PC-3 (cell line): Measurements from ENCODE around the gene TTC29. TPM values are rescaled to one million over a fixed set of nuclear protein-coding genes. Genes with fewer than 3 reads are reported as not detected.
"Not testable (repeated sequence)": the region's sequence is repeated elsewhere in the genome, so short reads cannot be mapped to it uniquely, and the experiment has no call there.

Experiments used
- ATAC-seq: fragments of 200-7000 bp; cut with Tn5 transposase; 2 replicates; pipeline ENCODE4 v1.9.1; 2020; ENCODE audit warnings: mild to moderate bottlenecking, moderate library complexity
- BruUV-seq: library from RNA; stranded (reverse); fragments of 400-500 nt; replicated peaks from 2 replicates; lab custom pipeline; 2021; lab: Mats Ljungman, UMichigan
- CTCF ChIA-PET: fragments of 300-600 bp; sonication (Branson Sonifier 250); formaldehyde crosslinking; loops from one replicate; lab custom pipeline; 2022; ENCODE audit warnings: antibody characterized with exemption; lab: Charles Lee
- POLR2A ChIA-PET: fragments of 300-600 bp; sonication (Branson Sonifier 250); formaldehyde crosslinking; loops from one replicate; lab custom pipeline; 2022; ENCODE audit warnings: antibody characterized with exemption; ENCODE audit not compliant: unreplicated experiment; lab: Charles Lee
- DNase-seq: peaks from one replicate; pipeline ENCODE4 v3.0.0-alpha.2; 2015
- H2AFZ ChIP-seq: fragments of 300-600 bp; sonication (generic); 2 replicates; pipeline ENCODE4 v1.6.0; 2016; ENCODE audit warnings: antibody characterized with exemption, low read length
- H3F3A ChIP-seq: fragments of 300-600 bp; sonication (generic); one replicate; pipeline ENCODE4 v1.6.0; 2017; ENCODE audit warnings: antibody characterized with exemption, low read length, control low read depth, mild to moderate bottlenecking; ENCODE audit not compliant: unreplicated experiment
- H3K27ac ChIP-seq: fragments of 300-600 bp; sonication (generic); 2 replicates; pipeline ENCODE4 v1.5.1; 2016; ENCODE audit warnings: mild to moderate bottlenecking, low read length
- H3K27me3 ChIP-seq: fragments of 300-600 bp; sonication (generic); 2 replicates; pipeline ENCODE4 v1.6.1; 2016; ENCODE audit warnings: low read length, mixed read lengths
- H3K36me3 ChIP-seq: fragments of 300-600 bp; sonication (generic); 2 replicates; pipeline ENCODE4 v1.6.1; 2016; ENCODE audit warnings: low read depth, mixed run types, low read length, mixed read lengths
- H3K4me1 ChIP-seq: fragments of 300-600 bp; sonication (generic); 2 replicates; pipeline ENCODE4 v1.5.1; 2016; ENCODE audit warnings: low read length; ENCODE audit not compliant: insufficient read depth
- H3K4me2 ChIP-seq: fragments of 300-600 bp; sonication (generic); 2 replicates; pipeline ENCODE4 v1.6.0; 2016; ENCODE audit warnings: low read length
- H3K4me3 ChIP-seq: fragments of 300-600 bp; sonication (generic); 2 replicates; pipeline ENCODE4 v1.5.1; 2016; ENCODE audit warnings: mild to moderate bottlenecking, low read length, mixed read lengths
- H3K79me2 ChIP-seq: fragments of 300-600 bp; sonication (generic); 2 replicates; pipeline ENCODE4 v1.6.1; 2017; ENCODE audit warnings: low read length, mixed read lengths
- H3K9ac ChIP-seq: fragments of 300-600 bp; sonication (generic); 2 replicates; pipeline ENCODE4 v1.6.0; 2016; ENCODE audit warnings: mild to moderate bottlenecking, low read length
- H3K9me2 ChIP-seq: fragments of 300-600 bp; sonication (generic); replicated peaks from 2 replicates; pipeline ENCODE4 v1.6.1; 2016; ENCODE audit warnings: mixed run types, low read length, mixed read lengths
- H3K9me3 ChIP-seq: fragments of 300-600 bp; sonication (generic); 2 replicates; pipeline ENCODE4 v1.6.1; 2016; ENCODE audit warnings: low read length, mixed read lengths
- H4K20me1 ChIP-seq: fragments of 300-600 bp; sonication (generic); 2 replicates; pipeline ENCODE4 v1.6.1; 2016; ENCODE audit warnings: low read length, mixed read lengths
- CTCF ChIP-seq: fragments of 300-600 bp; sonication (generic); conservative IDR thresholded peaks from 2 replicates; pipeline ENCODE4 v1.5.1; 2017; ENCODE audit warnings: antibody characterized with exemption, low read depth, mild to moderate bottlenecking, low read length
- EZH2 ChIP-seq: fragments of 300-600 bp; sonication (generic); IDR thresholded peaks from one replicate; pipeline ENCODE4 v1.6.1; 2017; ENCODE audit warnings: antibody characterized with exemption, mild to moderate bottlenecking, low read length; ENCODE audit not compliant: unreplicated experiment
- EZH2phosphoT487 ChIP-seq: fragments of 300-600 bp; sonication (generic); IDR thresholded peaks from 2 replicates; pipeline ENCODE4 v1.6.1; 2018; ENCODE audit warnings: mild to moderate bottlenecking, antibody characterized with exemption, low read length, borderline replicate concordance
- intact Hi-C: fragments of 100-400 bp; cut with micrococcal nuclease; formaldehyde crosslinking; loops from 2 replicates; pipeline ENCODE4 v1.9.0; 2023
- total RNA-seq: library from RNA; depleted of rRNA; stranded (reverse); fragments of >200 nt; gene quantifications from 2 replicates; pipeline ENCODE4 v1.2.3, GENCODE V29; 2014

The TTC29 gene
- total RNA-seq, 1 experiment from 2014 or later, result not detected

GRCh38 chr4:146762016-146762415 lies 183.6 kb downstream of the TTC29 start:
- no peak overlapping the region for H3K27ac ChIP-seq
- peaks cover 38% of the 10 kb centered on the region for H3K27me3 ChIP-seq
- TF ChIP-seq EZH2 (no peak), EZH2phosphoT487 (no peak), CTCF (no peak)
- CTCF ChIA-PET, result no interaction called here
- DNase-seq (no peak), ATAC-seq (no peak)
- no peaks in the 10 kb centered on the region for H3K79me2 ChIP-seq
- H3F3A ChIP-seq, result no peaks in the 10 kb centered on the region
- no TSS peak for BruUV-seq
- H2AFZ ChIP-seq, result no peak overlapping the region
- H3K9me2 ChIP-seq, result no peaks in the 10 kb centered on the region
- no peaks in the 10 kb centered on the region for H3K9me3 ChIP-seq
- no peak overlapping the region for H3K4me3 ChIP-seq
- POLR2A ChIA-PET, result no interaction called here
- intact Hi-C loops, result no loop called here
- H3K9ac ChIP-seq, result no peak overlapping the region
- no peaks in the 10 kb centered on the region for H3K36me3 ChIP-seq
- H4K20me1 ChIP-seq, result no peaks in the 10 kb centered on the region
- H3K4me2 ChIP-seq, result no peak overlapping the region
- no peaks in the 10 kb centered on the region for H3K4me1 ChIP-seq

DNA sequence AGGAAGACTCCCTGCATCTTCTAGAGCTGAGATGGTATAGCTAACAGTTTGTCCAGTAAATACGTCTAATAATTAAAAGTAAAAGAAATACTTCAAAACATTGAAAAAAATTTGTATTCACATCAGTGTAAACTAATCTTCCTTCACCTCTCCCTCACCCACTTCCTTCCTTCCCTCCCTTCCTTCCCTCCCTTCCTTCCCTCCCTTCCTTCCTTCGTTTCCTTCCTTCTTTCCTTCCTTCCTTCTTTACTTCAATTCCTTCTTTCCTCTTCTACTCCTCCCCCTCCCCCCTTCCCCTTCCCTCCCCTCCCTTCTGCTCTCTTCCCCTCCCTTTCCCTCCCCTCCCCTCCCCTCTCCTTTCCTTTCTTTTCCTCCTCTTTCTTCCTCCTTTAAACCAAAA lies 203.2 kb downstream of the TTC29 start:
- TF ChIP-seq EZH2phosphoT487 (no peak), EZH2 (no peak), CTCF (no peak)
- Histone ChIP-seq H3K79me2 (no peaks in the 10 kb centered on the region), H3K4me2 (no peak overlapping the region), H2AFZ (no peak overlapping the region), H3K9me3 (no peaks in the 10 kb centered on the region), H3K36me3 (no peaks in the 10 kb centered on the region), H3K4me3 (no peak overlapping the region), H3K9me2 (no peaks in the 10 kb centered on the region), H3K9ac (no peak overlapping the region), H4K20me1 (no peaks in the 10 kb centered on the region), H3K4me1 (no peaks in the 10 kb centered on the region), H3K27ac (no peak overlapping the region), H3K27me3 (0 out of 2 replicates have a peak, but pooled peaks cover 4% of the 10 kb centered on the region), H3F3A (no peaks in the 10 kb centered on the region)
- CTCF ChIA-PET, result no interaction called here
- POLR2A ChIA-PET, result no interaction called here
- no TSS peak for BruUV-seq
- ATAC-seq (no peak), DNase-seq (no peak)
- intact Hi-C loops, result no loop called here

DNA sequence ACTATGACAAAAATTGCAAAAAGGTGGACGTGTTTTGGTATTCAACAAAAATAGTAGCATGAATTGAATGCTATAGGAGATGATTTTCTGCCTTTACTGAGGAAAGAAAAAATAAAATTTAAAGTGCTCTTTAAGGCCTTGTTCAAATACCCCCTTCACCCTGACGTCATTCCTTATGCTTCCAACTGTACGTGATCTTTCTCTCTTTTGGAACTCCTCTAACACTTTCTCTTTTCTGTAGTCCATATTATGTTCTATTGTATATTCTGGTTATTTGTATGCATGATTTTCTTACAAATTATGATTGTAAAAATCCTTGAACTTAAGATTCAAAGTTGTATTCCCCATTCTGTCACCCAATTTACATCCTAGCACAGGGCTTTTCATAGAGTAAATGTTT lies 206.5 kb downstream of the TTC29 start:
- TF ChIP-seq CTCF (no peak), EZH2phosphoT487 (no peak), EZH2 (no peak)
- ATAC-seq (no peak), DNase-seq (no peak)
- Histone ChIP-seq H3K4me1 (no peaks in the 10 kb centered on the region), H3K79me2 (no peaks in the 10 kb centered on the region), H3K9me2 (no peaks in the 10 kb centered on the region), H3K27me3 (0 out of 2 replicates have a peak, but pooled peaks cover 4% of the 10 kb centered on the region), H2AFZ (no peak overlapping the region), H3K4me2 (no peak overlapping the region), H3K9ac (no peak overlapping the region), H3K9me3 (no peaks in the 10 kb centered on the region), H4K20me1 (no peaks in the 10 kb centered on the region), H3K27ac (no peak overlapping the region), H3K4me3 (no peak overlapping the region), H3K36me3 (no peaks in the 10 kb centered on the region), H3F3A (no peaks in the 10 kb centered on the region)
- CTCF ChIA-PET, result no interaction called here
- BruUV-seq, result no TSS peak
- POLR2A ChIA-PET, result no interaction called here
- intact Hi-C loops, result no loop called here

DNA sequence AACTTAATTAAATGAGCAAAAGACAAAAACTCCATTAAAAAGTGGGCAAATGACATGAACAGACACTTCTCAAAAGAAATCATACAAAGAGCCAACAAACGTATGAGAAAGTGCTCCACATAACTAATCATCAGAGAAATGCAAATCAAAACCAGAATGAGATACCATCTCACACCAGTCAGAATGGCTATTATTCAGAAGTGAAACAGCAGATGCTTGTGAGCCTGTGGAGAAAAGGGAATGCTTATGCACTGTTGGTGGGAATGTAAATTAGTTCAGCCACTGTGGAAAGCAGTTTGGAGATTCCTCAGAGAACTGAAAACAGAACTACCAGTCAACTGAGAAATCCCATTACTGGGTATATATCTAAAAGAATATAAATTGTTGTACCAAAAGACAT lies 222.1 kb downstream of the TTC29 start:
- DNase-seq, H3K9me3 ChIP-seq, H3K79me2 ChIP-seq, H3K4me3 ChIP-seq, H3K4me1 ChIP-seq, H3F3A ChIP-seq, H3K27ac ChIP-seq, H3K9me2 ChIP-seq, H3K9ac ChIP-seq, H3K27me3 ChIP-seq, BruUV-seq, H3K36me3 ChIP-seq, ATAC-seq, CTCF ChIA-PET, H4K20me1 ChIP-seq, POLR2A ChIA-PET, intact Hi-C loops, H3K4me2 ChIP-seq, H2AFZ ChIP-seq: not testable (repeated sequence)
